ENCODE results near the gene HLCS.
A peak's percentile ranks its signal among the peaks of the same experiment; 100 is the strongest.

Gene HLCS

GRCh38 chr21:36966066-36966820 is at the start of gene HLCS:
HLCS (minus strand) TSS chr21:36966669; CDS start chr21:36966638, 31 bp downstream.
- H3K4me3 ChIP-seq (ENCODE audit: low read depth in 1 of 2, low read length in 1 of 2): peak within 1 kb of the TSS in 1 of 2 experiments; percentile 17
- no peak for TF ChIP-seq CTCF (IDR thresholded peaks at IDR 0.05)
- no peaks in the 10 kb centered on the region for H3K36me3 ChIP-seq
- peaks cover 73% of the 10 kb centered on the region for H3K27me3 ChIP-seq
- peaks cover 4% of the 10 kb centered on the region in 2 experiments for H3K4me1 ChIP-seq (ENCODE audit: control insufficient read depth in 1 of 2, insufficient read depth in 1 of 2, low read depth in 1 of 2, low read length in 1 of 2)
- no peak within 1 kb of the TSS for H3K27ac ChIP-seq
- no peaks in the 10 kb centered on the region for H3K9me3 ChIP-seq

GRCh38 chr21:37009740-37010341 is 43.4 kb upstream of the HLCS start:
- Histone ChIP-seq H3K4me3 (ENCODE audit: low read depth in 1 of 2, low read length in 1 of 2) (no peak overlapping the region), H3K27ac (no peak overlapping the region), H3K4me1 (ENCODE audit: control insufficient read depth in 1 of 2, insufficient read depth in 1 of 2, low read depth in 1 of 2, low read length in 1 of 2) (peaks cover 0 to 11% of the 10 kb centered on the region in 2 experiments), H3K27me3 (peaks cover 89% of the 10 kb centered on the region), H3K9me3 (no peaks in the 10 kb centered on the region), H3K36me3 (no peaks in the 10 kb centered on the region)
- no peak for TF ChIP-seq CTCF (IDR thresholded peaks at IDR 0.05)

- Histone ChIP-seq H3K36me3 (no peaks in the 10 kb centered on the region), H3K27me3 (peaks cover 92% of the 10 kb centered on the region), H3K4me1 (ENCODE audit: control insufficient read depth in 1 of 2, insufficient read depth in 1 of 2, low read depth in 1 of 2, low read length in 1 of 2) (peaks cover 0 to 11% of the 10 kb centered on the region in 2 experiments), H3K9me3 (no peaks in the 10 kb centered on the region), H3K4me3 (ENCODE audit: low read depth in 1 of 2, low read length in 1 of 2) (no peak overlapping the region), H3K27ac (no peak overlapping the region)
- no peak for TF ChIP-seq CTCF (IDR thresholded peaks at IDR 0.05)
Measured at GRCh38 chr21:37008724-37009123, 42.3 kb upstream of the HLCS start.

- H3K27me3 ChIP-seq: peaks cover 88% of the 10 kb centered on the region
- no peaks in the 10 kb centered on the region for H3K36me3 ChIP-seq
- H3K4me1 ChIP-seq (ENCODE audit: control insufficient read depth in 1 of 2, insufficient read depth in 1 of 2, low read depth in 1 of 2, low read length in 1 of 2): peaks cover 0 to 11% of the 10 kb centered on the region in 2 experiments
- no peak within 1 kb of the TSS for H3K27ac ChIP-seq
- H3K4me3 ChIP-seq (ENCODE audit: low read depth in 1 of 2, low read length in 1 of 2): no peak within 1 kb of the TSS
- TF ChIP-seq CTCF (IDR thresholded peaks at IDR 0.05): no peak
- H3K9me3 ChIP-seq: no peaks in the 10 kb centered on the region
Measured at GRCh38 chr21:37006486-37007291, 40.2 kb upstream of the HLCS start, which contains the start of gene RIPPLY3. RIPPLY3 (plus strand) TSS chr21:37006702; CDS start chr21:37006773, 71 bp downstream.
